Smooth muscle cell (in vitro differentiated cells): ENCODE measurements around the gene NOX1. TPM values are rescaled to one million over a fixed set of nuclear protein-coding genes. Genes with fewer than 3 reads are reported as not detected.

Experiments used
- DNase-seq: peaks from one replicate; lab custom pipeline; 2025; ENCODE audit not compliant: unreplicated experiment; lab: John Stamatoyannopoulos, UW
- H2AFZ ChIP-seq: fragments of 200-600 bp; sonication (generic); 2 replicates; pipeline ENCODE4 v1.6.0; 2016; ENCODE audit warnings: antibody characterized with exemption, low read depth, mild to moderate bottlenecking
- H3F3A ChIP-seq: fragments of 200-600 bp; sonication (generic); 2 replicates; pipeline ENCODE4 v1.6.0; 2017; ENCODE audit warnings: antibody characterized with exemption, low read depth
- H3K27ac ChIP-seq: fragments of 200-600 bp; sonication (generic); 2 replicates; pipeline ENCODE4 v1.5.1; 2016; ENCODE audit warnings: low read depth, mild to moderate bottlenecking
- H3K27me3 ChIP-seq: fragments of 200-600 bp; sonication (generic); 2 replicates; pipeline ENCODE4 v1.6.1; 2016; ENCODE audit warnings: low read depth, mild to moderate bottlenecking
- H3K36me3 ChIP-seq: fragments of 200-600 bp; sonication (generic); 2 replicates; pipeline ENCODE4 v1.5.1; 2016; ENCODE audit warnings: low read depth
- H3K4me1 ChIP-seq: fragments of 200-600 bp; sonication (generic); 2 replicates; pipeline ENCODE4 v1.5.1; 2016; ENCODE audit warnings: low read depth
- H3K4me2 ChIP-seq: fragments of 200-600 bp; sonication (generic); 2 replicates; pipeline ENCODE4 v1.6.0; 2016; ENCODE audit warnings: mild to moderate bottlenecking
- H3K4me3 ChIP-seq: fragments of 200-600 bp; sonication (generic); 2 replicates; pipeline ENCODE4 v1.5.1; 2016; ENCODE audit warnings: mild to moderate bottlenecking
- H3K79me2 ChIP-seq: fragments of 200-600 bp; sonication (generic); 2 replicates; pipeline ENCODE4 v1.6.0; 2016; ENCODE audit warnings: low read depth, mild to moderate bottlenecking
- H3K9ac ChIP-seq: fragments of 200-600 bp; sonication (generic); 2 replicates; pipeline ENCODE4 v1.6.0; 2016; ENCODE audit warnings: low read depth
- H3K9me3 ChIP-seq: fragments of 200-600 bp; sonication (generic); replicated peaks from 2 replicates; pipeline ENCODE4 v1.5.1; 2016; ENCODE audit warnings: low read depth
- H4K20me1 ChIP-seq: fragments of 200-600 bp; sonication (generic); 2 replicates; pipeline ENCODE4 v1.6.0; 2016; ENCODE audit warnings: low read depth
- CTCF ChIP-seq: fragments of 200-600 bp; sonication (generic); IDR thresholded peaks from 2 replicates; pipeline ENCODE4 v1.5.1; 2017; ENCODE audit warnings: borderline replicate concordance, mild to moderate bottlenecking, antibody characterized with exemption; ENCODE audit not compliant: insufficient read depth, poor library complexity, severe bottlenecking
- WGBS: methylation state at CpG from one replicate; pipeline ENCODE4 v1.1.7; 2016; ENCODE audit warnings: low lambda C conversion rate; 5-methylcytosine and 5-hydroxymethylcytosine counted together
- polyA plus RNA-seq: library from polyadenylated mRNA; unstranded; fragments of >200 nt; fragmentation: Nextera tagmentation; extraction: Ambion mirVana; gene quantifications from 2 replicates; pipeline ENCODE4 v1.2.1, GENCODE V29; 2016
- total RNA-seq: library from RNA; depleted of rRNA; stranded (reverse); fragments of >200 nt; gene quantifications from 2 replicates; pipeline ENCODE4 v1.2.3, GENCODE V29; 2014

The NOX1 gene
- total and polyA plus RNA-seq, 2 experiments from 2014 or later = not detected

- H3K27ac ChIP-seq = no peak overlapping the region
- H3K27me3 ChIP-seq = no peaks in the 10 kb centered on the region
- no peak for DNase-seq
- H4K20me1 ChIP-seq = no peaks in the 10 kb centered on the region
- no peaks in the 10 kb centered on the region for H3K79me2 ChIP-seq
- TF ChIP-seq CTCF = no peak
- H3F3A ChIP-seq = no peaks in the 10 kb centered on the region
- H3K36me3 ChIP-seq = no peaks in the 10 kb centered on the region
- no peak overlapping the region for H3K4me2 ChIP-seq
- no peaks in the 10 kb centered on the region for H3K9me3 ChIP-seq
- no peak overlapping the region for H2AFZ ChIP-seq
- WGBS = 70% methylated on average over 4 of the region's 4 CpGs
- H3K9ac ChIP-seq = no peak overlapping the region
- H3K4me3 ChIP-seq = no peak overlapping the region
- no peaks in the 10 kb centered on the region for H3K4me1 ChIP-seq
Measured at GRCh38 chrX:100850317-100850716, 23.8 kb downstream of the NOX1 start.

GRCh38 chrX:100831219-100831946 lies 42.8 kb downstream of the NOX1 start:
- H3K36me3 ChIP-seq = no peaks in the 10 kb centered on the region
- WGBS = 89% methylated on average over 9 of the region's 9 CpGs
- no peak overlapping the region for H2AFZ ChIP-seq

GRCh38 chrX:100830547-100830946 lies 43.6 kb downstream of the NOX1 start:
- H3K4me2 ChIP-seq = no peak overlapping the region
- no peak for DNase-seq
- TF ChIP-seq CTCF = no peak
- no peak overlapping the region for H3K9ac ChIP-seq
- no peaks in the 10 kb centered on the region for H3K36me3 ChIP-seq
- no peak overlapping the region for H2AFZ ChIP-seq
- 97% methylated on average over 9 of the region's 9 CpGs for WGBS
- H3K27ac ChIP-seq = no peak overlapping the region
- H3K79me2 ChIP-seq = no peaks in the 10 kb centered on the region
- no peaks in the 10 kb centered on the region for H3K9me3 ChIP-seq
- no peaks in the 10 kb centered on the region for H3K27me3 ChIP-seq
- no peaks in the 10 kb centered on the region for H3F3A ChIP-seq
- H3K4me1 ChIP-seq = no peaks in the 10 kb centered on the region
- H4K20me1 ChIP-seq = no peaks in the 10 kb centered on the region
- no peak overlapping the region for H3K4me3 ChIP-seq

More at GRCh38 chrX:100831219-100831946, 42.8 kb downstream of the NOX1 start:
- Histone ChIP-seq H3K27me3 (no peaks in the 10 kb centered on the region), H3K4me2 (no peak overlapping the region), H4K20me1 (no peaks in the 10 kb centered on the region), H3K79me2 (no peaks in the 10 kb centered on the region), H3K9ac (no peak overlapping the region), H3K4me3 (no peak overlapping the region), H3K9me3 (no peaks in the 10 kb centered on the region), H3K27ac (no peak overlapping the region), H3F3A (no peaks in the 10 kb centered on the region), H3K4me1 (no peaks in the 10 kb centered on the region)
- no peak for TF ChIP-seq CTCF
- DNase-seq = no peak

- H3K36me3 ChIP-seq = no peaks in the 10 kb centered on the region
- H4K20me1 ChIP-seq = no peaks in the 10 kb centered on the region
- H3K27me3 ChIP-seq = no peaks in the 10 kb centered on the region
- WGBS = 89% methylated on average over 5 of the region's 5 CpGs
- H2AFZ ChIP-seq = no peak overlapping the region
- no peak overlapping the region for H3K4me3 ChIP-seq
- H3K4me1 ChIP-seq = no peaks in the 10 kb centered on the region
- H3F3A ChIP-seq = no peaks in the 10 kb centered on the region
- no peak for DNase-seq
- no peaks in the 10 kb centered on the region for H3K9me3 ChIP-seq
- H3K4me2 ChIP-seq = no peak overlapping the region
- H3K9ac ChIP-seq = no peak overlapping the region
- no peaks in the 10 kb centered on the region for H3K79me2 ChIP-seq
- no peak for TF ChIP-seq CTCF
- H3K27ac ChIP-seq = no peak overlapping the region
Measured at GRCh38 chrX:100830143-100830542, 44.0 kb downstream of the NOX1 start.
